Choroid plexus epithelial cell (primary cell): ENCODE measurements around the gene BUB1.
"Not testable (repeated sequence)": the region's sequence is repeated elsewhere in the genome, so short reads cannot be mapped to it uniquely, and the experiment has no call there.

Experiments
- DNase-seq: peaks from one replicate; pipeline ENCODE4 v3.0.0-alpha.2; 2010; ENCODE audit warnings: low read depth
- H3K4me3 ChIP-seq: 2 replicates; pipeline ENCODE4 v1.5.1; 2011; ENCODE audit warnings: low read depth, mild to moderate bottlenecking, control low read depth, low read length, moderate library complexity
- TF ChIP-seq, protein P1 (sequence below): conservative IDR thresholded peaks from 2 replicates; pipeline ENCODE4 v1.5.1; 2011; ENCODE audit warnings: low read depth, mild to moderate bottlenecking, control low read depth, inconsistent platforms, low read length, moderate library complexity

BUB1 gene

DNA sequence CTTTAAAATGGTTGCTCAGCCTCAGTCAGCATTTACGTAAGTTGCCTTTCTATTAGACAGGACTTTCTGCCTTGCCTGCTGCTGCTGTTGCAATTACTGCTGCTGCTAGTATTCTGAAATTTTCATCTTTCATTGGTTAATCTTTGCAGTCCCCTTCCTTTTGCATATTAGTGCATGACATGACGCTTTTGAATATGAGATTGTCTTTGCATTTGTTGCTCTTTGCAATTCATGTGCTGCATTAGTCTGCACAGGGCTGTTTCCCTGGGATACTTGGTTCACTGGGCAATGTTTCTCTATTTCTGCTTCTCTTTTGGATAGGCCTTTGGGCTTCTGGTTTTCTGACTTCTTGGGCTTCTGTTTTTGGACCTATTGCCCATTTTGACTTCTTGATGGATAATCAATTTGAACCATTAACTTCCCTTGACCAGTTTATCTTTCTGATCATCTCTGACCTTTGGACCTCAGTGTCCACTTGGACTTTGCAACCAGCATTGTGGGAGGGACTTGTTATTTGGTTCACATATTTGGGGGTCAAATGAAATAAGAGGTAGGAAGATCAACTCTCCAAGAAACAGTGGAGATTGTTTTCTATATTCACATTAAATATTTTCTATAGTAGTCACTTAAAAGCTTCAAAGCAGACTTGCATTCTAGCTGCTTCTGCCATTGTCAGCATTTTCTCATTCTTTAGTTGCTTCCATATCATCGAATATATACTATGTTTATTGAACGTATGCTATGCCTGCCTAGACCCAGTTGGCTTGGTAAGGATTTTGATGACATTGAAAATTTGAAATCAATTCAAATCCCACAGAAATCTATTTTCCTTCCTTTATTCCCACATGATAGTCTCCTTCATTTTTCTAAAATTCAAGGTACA, 12.5 kb upstream of the BUB1 start:
- no peak for DNase-seq
- TF ChIP-seq, protein P1, sequence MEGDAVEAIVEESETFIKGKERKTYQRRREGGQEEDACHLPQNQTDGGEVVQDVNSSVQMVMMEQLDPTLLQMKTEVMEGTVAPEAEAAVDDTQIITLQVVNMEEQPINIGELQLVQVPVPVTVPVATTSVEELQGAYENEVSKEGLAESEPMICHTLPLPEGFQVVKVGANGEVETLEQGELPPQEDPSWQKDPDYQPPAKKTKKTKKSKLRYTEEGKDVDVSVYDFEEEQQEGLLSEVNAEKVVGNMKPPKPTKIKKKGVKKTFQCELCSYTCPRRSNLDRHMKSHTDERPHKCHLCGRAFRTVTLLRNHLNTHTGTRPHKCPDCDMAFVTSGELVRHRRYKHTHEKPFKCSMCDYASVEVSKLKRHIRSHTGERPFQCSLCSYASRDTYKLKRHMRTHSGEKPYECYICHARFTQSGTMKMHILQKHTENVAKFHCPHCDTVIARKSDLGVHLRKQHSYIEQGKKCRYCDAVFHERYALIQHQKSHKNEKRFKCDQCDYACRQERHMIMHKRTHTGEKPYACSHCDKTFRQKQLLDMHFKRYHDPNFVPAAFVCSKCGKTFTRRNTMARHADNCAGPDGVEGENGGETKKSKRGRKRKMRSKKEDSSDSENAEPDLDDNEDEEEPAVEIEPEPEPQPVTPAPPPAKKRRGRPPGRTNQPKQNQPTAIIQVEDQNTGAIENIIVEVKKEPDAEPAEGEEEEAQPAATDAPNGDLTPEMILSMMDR = no peak
- no peak overlapping the region for H3K4me3 ChIP-seq

DNA sequence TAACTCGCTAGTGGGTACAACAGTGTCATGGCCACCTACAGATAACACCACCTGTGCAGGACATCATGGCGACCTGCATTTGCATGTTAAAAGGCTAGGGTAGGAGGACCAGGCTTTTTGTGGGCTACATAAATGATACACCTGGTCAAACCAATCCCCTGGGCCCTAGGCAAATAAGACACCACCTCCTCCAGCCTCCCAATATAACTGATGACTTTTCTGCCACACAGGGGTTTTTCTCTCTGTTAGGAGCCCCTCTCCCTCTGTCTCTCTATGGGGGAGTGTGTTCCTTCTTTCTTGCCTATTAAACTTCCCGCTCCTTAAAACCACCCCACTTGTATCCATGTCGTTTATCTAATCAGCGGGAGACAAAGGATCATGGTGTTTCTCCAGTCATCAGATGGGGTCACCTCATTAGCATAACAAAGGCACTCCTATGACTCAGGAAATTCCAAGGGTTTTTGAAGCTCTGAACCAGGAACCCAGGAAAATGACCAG, 10.8 kb upstream of the BUB1 start:
- H3K4me3 ChIP-seq = no peak overlapping the region
- TF ChIP-seq, protein P1 = no peak
- no peak for DNase-seq

DNA sequence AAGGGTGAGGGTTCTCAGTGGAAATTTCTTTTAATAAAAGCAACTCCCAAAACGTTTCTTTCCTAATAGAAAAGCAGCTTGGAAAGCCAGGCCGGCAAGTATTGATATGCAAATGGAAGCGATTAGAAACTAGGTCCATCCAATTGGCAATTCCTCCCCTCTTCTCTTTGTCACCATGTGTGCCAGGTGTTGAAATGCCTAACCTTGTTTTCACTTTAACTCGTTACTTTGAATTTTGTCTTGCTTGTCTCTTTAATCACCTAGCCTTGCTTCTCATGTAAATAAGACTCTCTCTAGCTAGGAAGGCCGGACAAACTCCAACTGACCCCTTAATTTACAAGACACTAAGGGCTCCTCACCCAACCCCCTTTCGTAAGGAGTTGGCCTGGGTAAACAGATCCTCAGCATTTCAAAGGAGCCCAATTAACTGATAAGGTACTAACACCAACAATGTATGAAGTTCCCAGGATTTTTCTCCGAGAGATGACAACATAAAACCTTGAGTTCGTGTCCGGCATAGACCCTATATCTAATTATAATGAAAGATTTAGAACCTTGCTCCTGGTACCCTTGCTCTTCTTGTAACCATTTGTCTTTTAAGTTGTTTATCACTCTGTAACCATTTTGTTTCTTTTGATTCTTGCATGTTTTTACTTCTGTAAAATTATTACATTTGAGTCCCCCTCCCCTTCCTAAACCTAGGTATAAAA, 10.1 kb upstream of the BUB1 start:
- not testable (repeated sequence) for DNase-seq, H3K4me3 ChIP-seq

DNA sequence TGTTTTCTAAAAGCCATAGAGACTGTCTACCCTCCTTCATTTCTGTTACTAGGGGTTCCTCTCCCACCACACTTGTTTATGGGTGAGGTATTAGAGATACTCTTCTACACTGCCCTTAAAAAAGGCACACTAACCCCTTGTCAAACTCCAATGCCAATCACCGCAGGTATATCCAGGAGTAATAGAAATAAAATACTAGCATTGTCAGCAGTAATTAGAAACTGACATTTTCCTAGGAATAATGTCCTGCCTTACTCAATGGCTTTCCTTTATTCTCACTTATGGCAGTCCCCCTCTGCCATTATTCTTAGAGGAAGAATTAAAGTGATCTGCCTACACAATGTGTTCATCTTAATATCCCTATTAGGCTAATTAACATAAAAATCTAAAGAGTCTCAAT, 5.0 kb upstream of the BUB1 start:
- no peak overlapping the region for H3K4me3 ChIP-seq
- TF ChIP-seq, protein P1 = no peak
- no peak for DNase-seq

DNA sequence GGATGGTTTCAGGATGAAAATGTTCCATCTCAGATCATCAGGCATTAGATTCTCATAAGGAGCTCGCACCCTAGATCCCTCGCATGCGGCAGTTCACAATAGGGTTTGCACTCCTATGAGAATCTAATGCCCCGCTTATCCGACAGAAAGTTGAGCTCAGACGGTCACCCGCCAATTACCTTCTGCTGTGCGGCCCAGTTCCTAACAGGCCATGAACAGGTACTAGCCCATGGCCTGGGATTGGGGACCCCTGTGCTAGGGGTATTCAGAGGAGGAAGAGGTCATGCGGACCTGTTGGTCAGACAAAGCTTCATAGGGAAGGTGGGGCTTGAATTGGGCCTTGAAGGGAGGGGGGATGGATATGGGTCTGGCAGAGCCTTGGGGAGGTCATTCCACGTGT, 4.4 kb upstream of the BUB1 start:
- no peak for DNase-seq
- H3K4me3 ChIP-seq = no peak overlapping the region
- TF ChIP-seq, protein P1 = no peak

DNA sequence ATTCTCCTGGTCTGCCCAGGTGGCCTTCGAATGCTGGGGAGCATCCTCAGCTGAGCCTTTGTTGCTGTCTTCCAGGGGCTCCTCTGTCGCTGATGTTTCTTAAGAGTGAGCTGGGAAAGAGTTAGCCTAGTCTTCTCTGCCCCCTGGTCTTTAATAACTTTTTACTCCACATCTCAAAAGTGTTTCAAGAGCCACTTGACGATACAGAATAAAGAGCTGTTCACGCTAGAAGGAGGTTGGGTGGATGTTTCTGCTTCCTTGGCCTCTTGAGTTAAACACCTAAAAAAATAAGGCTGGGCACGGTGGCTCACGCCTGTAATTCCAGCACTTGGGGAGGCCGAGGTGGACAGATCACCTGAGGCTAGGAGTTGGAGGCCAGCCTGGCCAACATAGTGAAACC, 2.8 kb upstream of the BUB1 start:
- no peak for DNase-seq
- TF ChIP-seq, protein P1 = no peak
- H3K4me3 ChIP-seq = no peak overlapping the region

DNA sequence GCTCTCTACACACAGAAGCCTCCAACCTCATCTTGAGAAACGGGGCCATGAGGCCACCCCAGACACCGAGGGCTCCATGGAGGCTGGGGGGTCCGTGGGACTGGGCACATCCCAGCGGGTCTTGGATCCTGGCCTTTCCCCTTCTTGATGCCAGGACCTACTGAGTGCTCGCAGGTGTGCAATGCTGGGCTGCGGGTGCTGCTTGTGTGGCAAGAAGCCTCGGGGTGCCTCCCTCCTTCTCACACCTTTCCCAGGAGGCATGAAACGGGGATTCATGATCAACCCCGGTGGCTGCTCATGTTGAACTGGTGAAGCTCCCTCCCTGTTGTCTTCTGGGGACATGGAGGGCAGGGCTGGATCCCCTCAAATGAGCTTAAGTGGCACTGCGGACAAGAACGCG, 2.0 kb upstream of the BUB1 start:
- TF ChIP-seq, protein P1 = no peak
- no peak for DNase-seq
- H3K4me3 ChIP-seq = no peak overlapping the region
